HepG2 (cell line): ENCODE results near the gene SDCCAG8. TPM values are rescaled to one million over a fixed set of nuclear protein-coding genes. Genes with fewer than 3 reads are reported as not detected.
"Not testable (repeated sequence)": the region's sequence is repeated elsewhere in the genome, so short reads cannot be mapped to it uniquely, and the experiment has no call there.

ENCODE experiments used
- ATAC-seq: fragments of 200-7000 bp; cut with Tn5 transposase; 3 replicates; pipeline ENCODE4 v1.9.1; 2020; ENCODE audit warnings: mild to moderate bottlenecking, moderate library complexity
- BruUV-seq: library from RNA; stranded (reverse); fragments of 400-500 nt; replicated peaks from 2 replicates; lab custom pipeline; 2021; lab: Mats Ljungman, UMichigan
- CTCF ChIA-PET: fragments of 300-600 bp; formaldehyde crosslinking; extraction: SDS; loops from one replicate; lab custom pipeline; 2021; ENCODE audit warnings: low total read pairs, inconsistent platforms, low intra/inter-chr PET ratio; lab: Yijun Ruan, JAX
- POLR2A ChIA-PET: fragments of 350-600 bp; sonication (Branson Sonifier 250); formaldehyde crosslinking; loops from one replicate; lab custom pipeline; 2020; ENCODE audit warnings: antibody characterized with exemption, inconsistent platforms; lab: Yijun Ruan, JAX
- DNase-seq: peaks from one replicate; pipeline ENCODE4 v3.0.0-alpha.2; 2015; ENCODE audit warnings: low spot score
- FAIRE-seq: peaks from 3 replicates; lab custom pipeline; 2011; peaks lifted over from hg19 to GRCh38; lab: Jason Lieb, UNC
- H2AFZ ChIP-seq: one replicate; pipeline ENCODE4 v1.6.1; 2011; ENCODE audit warnings: low read length, inconsistent platforms
- H3K27ac ChIP-seq: fragments of 300-600 bp; 3 replicates; pipeline ENCODE4 v1.8.0; 2011; ENCODE audit warnings: mixed run types, mild to moderate bottlenecking, mixed read lengths, low read length, inconsistent platforms; ENCODE audit not compliant: insufficient read depth; ENCODE audit errors: extremely low read length
- H3K27me3 ChIP-seq, 2 experiments: fragments of 200-600 bp in 1 of 2; 2 replicates in 1 of 2; 3 replicates in 1 of 2; pipeline versions ENCODE4 v1.6.0 to v1.8.0; 2011; ENCODE audit warnings: low read length in 2 of 2, mild to moderate bottlenecking in 2 of 2, moderate library complexity in 2 of 2, inconsistent platforms in 1 of 2; ENCODE audit not compliant: insufficient read depth in 2 of 2, control insufficient read depth in 1 of 2
- H3K36me3 ChIP-seq, 2 experiments: fragments of 200-600 bp in 1 of 2; replicated peaks in 1 of 2; 2 replicates in 1 of 2; 3 replicates in 1 of 2; pipeline versions ENCODE4 v1.5.1 to v1.8.0; 2011; ENCODE audit warnings: low read length in 2 of 2, inconsistent platforms in 1 of 2; ENCODE audit not compliant: insufficient read depth in 2 of 2, control insufficient read depth in 1 of 2
- H3K4me1 ChIP-seq: 2 replicates; pipeline ENCODE4 v1.5.1; 2012; ENCODE audit warnings: low read length, inconsistent platforms; ENCODE audit not compliant: insufficient read depth
- H3K4me2 ChIP-seq: 2 replicates; pipeline ENCODE4 v1.6.0; 2011; ENCODE audit warnings: low read depth, low read length, inconsistent platforms
- H3K4me3 ChIP-seq, 3 experiments: fragments of 200-600 bp in 1 of 3; sonication (generic), shearing (Covaris generic) in 1 of 3; replicated peaks in 1 of 3; 2 replicates each; pipeline ENCODE4 v1.5.1; 2011 to 2016; ENCODE audit warnings: low read length in 3 of 3, inconsistent platforms in 2 of 3, low read depth in 2 of 3, mild to moderate bottlenecking in 2 of 3, control low read depth in 1 of 3, mixed read lengths in 1 of 3; ENCODE audit not compliant: insufficient read depth in 1 of 3
- H3K79me2 ChIP-seq: one replicate; pipeline ENCODE4 v1.6.1; 2011; ENCODE audit warnings: low read length, inconsistent platforms; ENCODE audit not compliant: insufficient read depth
- H3K9ac ChIP-seq: 2 replicates; pipeline ENCODE4 v1.6.0; 2011; ENCODE audit warnings: mild to moderate bottlenecking, low read depth, low read length, inconsistent platforms; ENCODE audit not compliant: insufficient read depth
- H3K9me3 ChIP-seq: 2 replicates; pipeline ENCODE4 v1.5.1; 2012; ENCODE audit warnings: mild to moderate bottlenecking, low read length
- H4K20me1 ChIP-seq: 2 replicates; pipeline ENCODE4 v1.6.0; 2011; ENCODE audit warnings: inconsistent platforms, mild to moderate bottlenecking, low read length, moderate library complexity; ENCODE audit not compliant: insufficient read depth
- CBX1 ChIP-seq: IDR thresholded peaks from one replicate; pipeline ENCODE4 v1.6.1; 2016; ENCODE audit warnings: antibody characterized with exemption, low read depth
- CREM ChIP-seq, 2 experiments: sonication (generic) in 1 of 2; formaldehyde crosslinking in 1 of 2; IDR thresholded peaks; 2 replicates each; pipeline versions ENCODE4 v1.4.0 to v1.6.1; 2016 to 2020; ENCODE audit warnings: antibody characterized with exemption in 1 of 2, mild to moderate bottlenecking in 1 of 2, missing genetic modification reagents in 1 of 2
- HOXD1 ChIP-seq: sonication (generic); formaldehyde crosslinking; IDR thresholded peaks from 2 replicates; pipeline ENCODE4 v1.5.0; 2020; ENCODE audit warnings: missing genetic modification reagents
- MLXIP ChIP-seq: sonication (generic); formaldehyde crosslinking; IDR thresholded peaks from 2 replicates; pipeline ENCODE4 v1.9.0; 2021; ENCODE audit warnings: missing genetic modification reagents, borderline replicate concordance
- NFYB ChIP-seq: sonication (generic); formaldehyde crosslinking; IDR thresholded peaks from 2 replicates; pipeline ENCODE4 v1.4.0; 2020; ENCODE audit warnings: missing genetic modification reagents
- PLRG1 ChIP-seq: fragments of 450-650 bp; conservative IDR thresholded peaks from 2 replicates; pipeline ENCODE4 v1.6.1; 2016
- RXRB ChIP-seq: IDR thresholded peaks from 2 replicates; pipeline ENCODE4 v1.6.1; 2016; ENCODE audit warnings: borderline replicate concordance, missing genetic modification reagents, missing compliant biosample characterization
- SALL2 ChIP-seq: sonication (generic); formaldehyde crosslinking; IDR thresholded peaks from 2 replicates; pipeline ENCODE4 v1.8.1; 2023; ENCODE audit warnings: mild to moderate bottlenecking, missing genetic modification reagents, inconsistent platforms
- SETDB1 ChIP-seq: sonication (generic); formaldehyde crosslinking; IDR thresholded peaks from 2 replicates; pipeline ENCODE4 v1.5.1; 2020; ENCODE audit warnings: missing genetic modification reagents, mild to moderate bottlenecking, borderline replicate concordance
- ZFP1 ChIP-seq: IDR thresholded peaks from 2 replicates; pipeline ENCODE4 v1.6.1; 2016
- ZNF235 ChIP-seq: sonication (generic); formaldehyde crosslinking; IDR thresholded peaks from 2 replicates; pipeline ENCODE4 v1.8.1; 2023; ENCODE audit warnings: mild to moderate bottlenecking, missing genetic modification reagents, borderline replicate concordance
- ZNF512 ChIP-seq: sonication (generic); formaldehyde crosslinking; IDR thresholded peaks from 2 replicates; pipeline ENCODE4 v1.4.0; 2020; ENCODE audit warnings: mild to moderate bottlenecking, missing genetic modification reagents
- ZNF569 ChIP-seq: sonication (generic); formaldehyde crosslinking; IDR thresholded peaks from 2 replicates; pipeline ENCODE4 v1.5.0; 2020; ENCODE audit warnings: mild to moderate bottlenecking, missing genetic modification reagents, moderate library complexity, borderline replicate concordance
- ZNF737 ChIP-seq: sonication (generic); formaldehyde crosslinking; IDR thresholded peaks from 2 replicates; pipeline ENCODE4 v1.5.0; 2020; ENCODE audit warnings: missing genetic modification reagents, mild to moderate bottlenecking, borderline replicate concordance
- WGBS: methylation state at CpG from one replicate; pipeline ENCODE4 v1.1.6; 2017; ENCODE audit warnings: low lambda C conversion rate; 5-methylcytosine and 5-hydroxymethylcytosine counted together
- in situ Hi-C: cut with HindIII; loops from 2 replicates; pipeline ENCODE4 v1.10.0; 2017; ENCODE audit warnings: low pct_unique_long_range_greater_than_20kb; ENCODE audit not compliant: extremely low pct_ligation_motif_present
- intact Hi-C: fragments of 100-400 bp; cut with micrococcal nuclease; formaldehyde crosslinking; loops from one replicate; pipeline ENCODE4 v1.10.0; 2022; ENCODE audit not compliant: unreplicated experiment
- polyA plus RNA-seq, 8 experiments: library from polyadenylated mRNA; depleted of rRNA in 3 of 8; stranded (reverse) in 7 of 8; unstranded in 1 of 8; fragments of >200 nt; fragmentation: Illumina TruSeq in 4 of 8; extraction: Trizol in 4 of 8; gene quantifications; 2 replicates each; pipeline versions ENCODE4 v1.2.1 to v1.2.3, GENCODE V29; 2011 to 2016; ENCODE audit warnings: low read depth in 4 of 8, missing spikeins in 1 of 8, mixed read lengths in 1 of 8; ENCODE audit not compliant: insufficient read depth in 1 of 8
- total RNA-seq, 5 experiments: library from RNA; depleted of rRNA; stranded (reverse); fragments of >200 nt; fragmentation: Illumina TruSeq; extraction: Trizol; gene quantifications; 2 replicates each; pipeline ENCODE4 v1.2.3, GENCODE V29; 2016; ENCODE audit warnings: low read depth in 1 of 5

SDCCAG8 gene
- total and polyA plus RNA-seq, 2 of the 13 experiments (the other 11 are each of a cell fraction or from before 2014, with no cell fraction given): 9.5 to 13.4 TPM

GRCh38 chr1:243338848-243339247 is 83.0 kb downstream of the SDCCAG8 start:
- H3K4me1 ChIP-seq, H3K27me3 ChIP-seq, H3K4me3 ChIP-seq, H2AFZ ChIP-seq, H3K4me2 ChIP-seq, H3K9me3 ChIP-seq, H3K36me3 ChIP-seq, CTCF ChIA-PET, FAIRE-seq, intact Hi-C loops, H3K9ac ChIP-seq, DNase-seq, H4K20me1 ChIP-seq, BruUV-seq, POLR2A ChIA-PET, H3K27ac ChIP-seq, ATAC-seq, H3K79me2 ChIP-seq: not testable (repeated sequence)
- 94% methylated on average over 4 of the region's 4 CpGs for WGBS
- in situ Hi-C loops: loop anchor here (25.0 kb wide), 1 partner anchor 877 kb away; no protein-coding TSS in a partner anchor

GRCh38 chr1:243341074-243341473 is 85.2 kb downstream of the SDCCAG8 start:
- FAIRE-seq (no peak), ATAC-seq (no peak), DNase-seq (no peak)
- Histone ChIP-seq H3K9ac (no peak overlapping the region), H4K20me1 (no peaks in the 10 kb centered on the region), H3K9me3 (no peaks in the 10 kb centered on the region), H3K4me1 (no peaks in the 10 kb centered on the region), H2AFZ (no peak overlapping the region), H3K36me3 (no peaks in the 10 kb centered on the region), H3K4me2 (no peak overlapping the region), H3K4me3 (no peak overlapping the region), H3K27me3 (no peaks in the 10 kb centered on the region; a peak in 1 of 5 replicates), H3K27ac (no peak overlapping the region), H3K79me2 (no peaks in the 10 kb centered on the region)
- ChIA-PET POLR2A (no interaction called here), CTCF (no interaction called here)
- in situ Hi-C loops: loop anchor here (5.0 to 25.0 kb wide), 3 partner anchors 404 to 931 kb away; no protein-coding TSS in a partner anchor
- WGBS: 92% methylated on average over 2 of the region's 2 CpGs
- intact Hi-C loops: loop anchor here (10.0 kb wide), 1 partner anchor 164 kb away; no protein-coding TSS in a partner anchor
- BruUV-seq: no TSS peak
- TF ChIP-seq HOXD1 (CRISPR knock-in tag) (no peak), ZNF569 (CRISPR knock-in tag) (no peak), NFYB (CRISPR knock-in tag) (no peak), ZNF512 (no peak), CREM (IDR thresholded peaks at IDR 0.05) (no peak), CREM (CRISPR knock-in tag; IDR thresholded peaks at IDR 0.05) (no peak), ZFP1 (no peak), SALL2 (CRISPR knock-in tag) (no peak), ZNF235 (CRISPR knock-in tag) (no peak), SETDB1 (no peak), PLRG1 (no peak), ZNF737 (CRISPR knock-in tag) (no peak), CBX1 (no peak), RXRB (CRISPR knock-in tag) (no peak), MLXIP (CRISPR knock-in tag) (no peak)
